ENCODE measurements around the gene MAGEF1.

- TF ChIP-seq, protein P1, sequence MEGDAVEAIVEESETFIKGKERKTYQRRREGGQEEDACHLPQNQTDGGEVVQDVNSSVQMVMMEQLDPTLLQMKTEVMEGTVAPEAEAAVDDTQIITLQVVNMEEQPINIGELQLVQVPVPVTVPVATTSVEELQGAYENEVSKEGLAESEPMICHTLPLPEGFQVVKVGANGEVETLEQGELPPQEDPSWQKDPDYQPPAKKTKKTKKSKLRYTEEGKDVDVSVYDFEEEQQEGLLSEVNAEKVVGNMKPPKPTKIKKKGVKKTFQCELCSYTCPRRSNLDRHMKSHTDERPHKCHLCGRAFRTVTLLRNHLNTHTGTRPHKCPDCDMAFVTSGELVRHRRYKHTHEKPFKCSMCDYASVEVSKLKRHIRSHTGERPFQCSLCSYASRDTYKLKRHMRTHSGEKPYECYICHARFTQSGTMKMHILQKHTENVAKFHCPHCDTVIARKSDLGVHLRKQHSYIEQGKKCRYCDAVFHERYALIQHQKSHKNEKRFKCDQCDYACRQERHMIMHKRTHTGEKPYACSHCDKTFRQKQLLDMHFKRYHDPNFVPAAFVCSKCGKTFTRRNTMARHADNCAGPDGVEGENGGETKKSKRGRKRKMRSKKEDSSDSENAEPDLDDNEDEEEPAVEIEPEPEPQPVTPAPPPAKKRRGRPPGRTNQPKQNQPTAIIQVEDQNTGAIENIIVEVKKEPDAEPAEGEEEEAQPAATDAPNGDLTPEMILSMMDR (IDR thresholded peaks at IDR 0.05), result no peak
- TF ChIP-seq POLR2A (IDR thresholded peaks at IDR 0.05), result no peak
Observed at GRCh38 chr3:184752361-184752760, 40.5 kb upstream of the MAGEF1 start.

All from Peyer's patch (tissue), 4 donors.